Rectal smooth muscle tissue (tissue), 1 donor: Measurements from ENCODE around the gene EXOC4.

Experiments
- H3K27ac ChIP-seq: one replicate; pipeline ENCODE4 v1.7.0; 2013; ENCODE audit warnings: low read depth, low read length, inconsistent platforms
- H3K27me3 ChIP-seq: one replicate; pipeline ENCODE4 v1.7.0; 2013; ENCODE audit warnings: low read length; ENCODE audit not compliant: control insufficient read depth, insufficient read depth
- H3K36me3 ChIP-seq: one replicate; pipeline ENCODE4 v1.7.0; 2013; ENCODE audit warnings: low read length; ENCODE audit not compliant: control insufficient read depth, insufficient read depth
- H3K4me1 ChIP-seq: one replicate; pipeline ENCODE4 v1.7.0; 2013; ENCODE audit warnings: low read length; ENCODE audit not compliant: control insufficient read depth, insufficient read depth
- H3K4me3 ChIP-seq: one replicate; pipeline ENCODE4 v1.7.0; 2013; ENCODE audit warnings: low read length
- H3K9ac ChIP-seq: one replicate; pipeline ENCODE4 v1.7.0; 2013; ENCODE audit warnings: low read length

EXOC4 gene

GRCh38 chr7:133853706-133854276 lies 600.9 kb downstream of the EXOC4 start:
- no peak overlapping the region for H3K27ac ChIP-seq
- H3K9ac ChIP-seq: no peak overlapping the region
- no peaks in the 10 kb centered on the region for H3K4me1 ChIP-seq
- no peaks in the 10 kb centered on the region for H3K36me3 ChIP-seq
- no peaks in the 10 kb centered on the region for H3K27me3 ChIP-seq
- H3K4me3 ChIP-seq: no peak overlapping the region

DNA sequence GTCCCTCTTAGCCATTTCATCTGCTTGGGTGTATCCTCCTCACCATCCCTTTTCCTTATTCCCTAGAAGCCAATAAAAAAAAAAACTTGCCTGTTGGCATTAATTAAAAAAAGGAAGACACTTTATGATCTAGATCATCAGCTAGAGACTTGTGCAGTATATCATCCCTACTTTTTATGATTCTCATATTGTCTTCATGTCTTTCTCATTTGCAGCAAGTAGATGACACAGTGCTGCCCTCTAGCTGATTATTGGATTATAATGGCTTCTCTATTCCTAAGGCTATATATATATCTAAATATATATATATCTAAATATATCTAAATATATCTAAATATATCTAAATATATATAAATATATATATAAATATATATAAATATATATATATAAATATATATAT lies 601.9 kb downstream of the EXOC4 start:
- Histone ChIP-seq H3K27me3 (no peaks in the 10 kb centered on the region), H3K27ac (no peak overlapping the region), H3K36me3 (no peaks in the 10 kb centered on the region), H3K4me3 (no peak overlapping the region), H3K9ac (no peak overlapping the region), H3K4me1 (no peaks in the 10 kb centered on the region)

DNA sequence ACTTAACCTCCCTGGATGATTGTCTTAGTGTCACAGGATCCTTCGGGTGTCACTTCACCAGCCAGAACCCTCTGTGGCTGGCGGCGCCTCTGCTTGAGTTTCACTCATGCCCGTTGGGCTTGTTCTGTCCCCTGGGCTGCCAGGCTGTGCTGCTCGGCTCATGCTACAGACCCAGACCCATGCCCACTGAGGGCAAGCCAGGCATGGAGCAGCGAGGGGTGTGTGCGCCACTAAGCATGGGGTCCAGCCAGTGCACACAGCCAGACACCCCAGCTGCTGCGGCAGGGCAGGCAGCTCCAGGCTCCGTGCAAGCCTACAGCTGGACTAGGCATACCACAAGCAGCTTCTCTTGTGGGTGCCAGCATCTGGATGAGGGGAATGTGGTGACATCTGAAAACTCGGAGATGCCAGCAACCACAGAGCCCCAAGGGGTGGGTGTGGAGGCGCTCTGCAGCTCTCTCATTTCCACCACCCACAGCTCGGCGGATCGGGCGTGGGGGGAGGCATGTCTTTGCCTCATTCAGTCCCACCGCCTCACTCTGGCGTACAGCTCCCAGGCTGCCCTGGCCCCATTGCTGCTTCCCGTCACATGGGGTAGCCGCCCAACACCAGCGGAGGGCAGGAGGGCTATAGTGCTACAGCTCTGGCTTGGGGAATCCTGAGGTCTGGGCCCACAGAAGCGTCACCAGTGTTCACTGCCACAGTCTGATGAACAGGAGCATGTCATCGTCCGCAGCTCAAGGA lies 604.7 kb downstream of the EXOC4 start:
- no peaks in the 10 kb centered on the region for H3K27me3 ChIP-seq
- no peaks in the 10 kb centered on the region for H3K36me3 ChIP-seq
- H3K27ac ChIP-seq: no peak overlapping the region
- H3K4me1 ChIP-seq: no peaks in the 10 kb centered on the region
- H3K4me3 ChIP-seq: no peak overlapping the region
- no peak overlapping the region for H3K9ac ChIP-seq

DNA sequence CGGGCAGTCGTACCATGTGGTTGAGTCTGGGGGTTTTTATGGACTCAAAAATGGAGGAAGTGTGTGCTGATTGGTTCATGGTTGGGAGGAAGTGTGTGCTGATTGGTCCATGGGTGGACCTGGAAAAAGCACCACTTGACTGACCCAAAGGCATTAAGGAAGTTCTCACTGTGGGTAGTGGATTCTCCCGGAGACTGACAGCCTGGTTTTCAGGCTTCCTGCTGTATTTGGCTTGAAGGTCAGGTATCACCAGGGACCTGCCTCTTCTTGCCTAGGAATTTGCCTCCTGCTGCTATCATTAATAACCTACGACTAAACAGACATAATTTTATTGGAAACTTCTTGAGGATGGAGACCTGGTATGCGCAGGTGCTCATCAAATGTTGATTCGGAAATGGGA lies 605.4 kb downstream of the EXOC4 start:
- Histone ChIP-seq H3K27me3 (no peaks in the 10 kb centered on the region), H3K4me3 (no peak overlapping the region), H3K4me1 (no peaks in the 10 kb centered on the region), H3K9ac (no peak overlapping the region), H3K36me3 (no peaks in the 10 kb centered on the region), H3K27ac (no peak overlapping the region)

- Histone ChIP-seq H3K27me3 (no peaks in the 10 kb centered on the region), H3K9ac (no peak overlapping the region), H3K36me3 (no peaks in the 10 kb centered on the region), H3K4me1 (no peaks in the 10 kb centered on the region), H3K4me3 (no peak overlapping the region), H3K27ac (no peak overlapping the region)
Measured at GRCh38 chr7:133859231-133859630, 606.4 kb downstream of the EXOC4 start.

GRCh38 chr7:133859871-133860450 lies 607.1 kb downstream of the EXOC4 start:
- Histone ChIP-seq H3K36me3 (no peaks in the 10 kb centered on the region), H3K27me3 (no peaks in the 10 kb centered on the region), H3K4me1 (no peaks in the 10 kb centered on the region), H3K4me3 (no peak overlapping the region), H3K27ac (no peak overlapping the region), H3K9ac (no peak overlapping the region)

DNA sequence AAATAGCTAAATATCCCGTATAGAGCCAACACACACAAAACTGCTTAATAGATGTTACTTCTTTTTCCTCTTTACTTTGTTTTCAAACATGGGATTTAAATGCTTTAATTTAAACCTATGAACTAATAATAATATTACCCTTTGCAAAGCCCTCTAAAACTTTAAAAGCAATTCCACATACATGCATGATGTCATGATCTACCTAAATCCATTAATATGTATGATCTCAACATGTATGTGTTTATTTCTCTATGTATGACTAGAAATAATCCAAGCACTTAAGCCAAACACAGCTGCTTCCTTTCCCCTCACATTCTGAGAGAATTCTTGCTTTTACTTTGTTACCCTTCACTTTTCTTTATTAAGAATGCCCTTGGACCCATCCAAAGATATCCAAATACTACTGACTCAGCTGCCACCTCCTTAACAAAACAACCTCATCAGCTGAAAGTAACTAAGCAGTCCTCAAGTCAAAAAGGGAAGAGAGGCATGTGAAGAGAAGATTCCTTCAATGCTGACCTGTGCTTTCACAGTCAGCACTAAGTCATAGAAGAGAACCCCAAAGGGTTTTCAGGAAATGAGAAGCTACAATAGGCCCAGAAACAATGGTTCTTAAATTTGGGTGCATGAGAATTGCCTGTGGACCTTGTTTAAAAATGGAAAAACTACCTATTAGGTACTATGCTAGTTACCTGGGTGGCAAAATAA lies 607.9 kb downstream of the EXOC4 start:
- Histone ChIP-seq H3K4me1 (no peaks in the 10 kb centered on the region), H3K9ac (no peak overlapping the region), H3K27me3 (no peaks in the 10 kb centered on the region), H3K27ac (no peak overlapping the region), H3K36me3 (no peaks in the 10 kb centered on the region), H3K4me3 (no peak overlapping the region)

GRCh38 chr7:133861876-133862275 lies 609.0 kb downstream of the EXOC4 start:
- Histone ChIP-seq H3K36me3 (no peaks in the 10 kb centered on the region), H3K4me1 (no peaks in the 10 kb centered on the region), H3K27ac (no peak overlapping the region), H3K4me3 (no peak overlapping the region), H3K9ac (no peak overlapping the region), H3K27me3 (no peaks in the 10 kb centered on the region)

DNA sequence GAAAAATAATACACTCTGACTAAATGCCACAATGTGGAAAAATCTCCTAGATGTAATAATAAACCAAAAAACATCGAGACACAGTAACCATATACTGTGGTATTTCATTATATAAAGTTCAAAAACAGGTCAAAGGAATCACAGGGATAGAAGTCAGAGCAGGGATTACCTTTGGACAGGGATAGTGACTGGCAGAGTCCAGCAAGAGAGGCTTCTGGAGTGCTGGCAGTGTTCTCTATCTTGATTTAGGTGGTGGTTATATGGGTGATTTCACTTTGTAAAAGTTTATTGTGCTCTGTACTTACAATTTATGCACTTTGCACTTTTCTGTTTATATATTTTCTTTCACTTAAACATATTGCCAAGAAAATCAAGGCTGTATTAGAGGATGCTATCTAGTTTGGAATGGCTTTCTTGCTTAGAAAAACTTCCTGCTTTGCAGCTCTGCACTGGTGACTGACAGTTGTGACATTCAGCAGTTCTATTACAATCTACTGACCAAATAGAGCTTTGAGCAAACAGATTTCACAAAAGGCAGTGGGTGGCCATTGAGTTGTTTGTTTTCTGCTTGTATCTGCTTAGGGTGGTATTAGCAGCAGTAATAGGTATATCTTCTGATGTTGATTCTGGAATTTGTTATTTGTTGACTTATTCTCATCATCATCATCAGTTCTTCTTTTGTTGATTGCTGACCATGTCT lies 610.6 kb downstream of the EXOC4 start:
- Histone ChIP-seq H3K4me3 (no peak overlapping the region), H3K4me1 (no peaks in the 10 kb centered on the region), H3K27ac (no peak overlapping the region)

GRCh38 chr7:133869556-133869955 lies 616.7 kb downstream of the EXOC4 start:
- Histone ChIP-seq H3K9ac (no peak overlapping the region), H3K36me3 (no peaks in the 10 kb centered on the region), H3K4me3 (no peak overlapping the region), H3K27ac (no peak overlapping the region), H3K4me1 (no peaks in the 10 kb centered on the region), H3K27me3 (no peaks in the 10 kb centered on the region)

More for the DNA sequence above, 610.6 kb downstream of the EXOC4 start:
- Histone ChIP-seq H3K36me3 (no peaks in the 10 kb centered on the region), H3K27me3 (no peaks in the 10 kb centered on the region), H3K9ac (no peak overlapping the region)

DNA sequence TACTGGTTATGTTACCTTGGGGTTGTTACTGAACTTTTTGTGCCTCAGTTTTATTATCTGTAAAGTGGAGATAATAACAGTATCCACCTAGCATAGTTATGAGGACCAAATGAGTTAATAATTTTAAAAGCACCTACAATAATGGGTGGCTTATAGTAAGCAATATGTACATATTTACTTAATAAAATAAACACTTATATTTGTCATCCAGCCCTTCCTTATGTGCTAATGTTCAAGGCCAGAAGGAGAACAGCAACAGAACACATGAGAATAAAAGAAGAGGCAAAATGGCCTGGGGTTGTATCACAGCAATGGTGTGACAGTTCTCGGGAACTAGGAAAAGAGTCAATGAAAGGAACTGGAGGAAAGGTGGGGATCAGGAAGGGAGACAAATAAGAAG lies 618.9 kb downstream of the EXOC4 start:
- no peak overlapping the region for H3K4me3 ChIP-seq
- no peaks in the 10 kb centered on the region for H3K27me3 ChIP-seq
- no peak overlapping the region for H3K9ac ChIP-seq
- no peaks in the 10 kb centered on the region for H3K36me3 ChIP-seq
- no peak overlapping the region for H3K27ac ChIP-seq
- H3K4me1 ChIP-seq: no peaks in the 10 kb centered on the region

DNA sequence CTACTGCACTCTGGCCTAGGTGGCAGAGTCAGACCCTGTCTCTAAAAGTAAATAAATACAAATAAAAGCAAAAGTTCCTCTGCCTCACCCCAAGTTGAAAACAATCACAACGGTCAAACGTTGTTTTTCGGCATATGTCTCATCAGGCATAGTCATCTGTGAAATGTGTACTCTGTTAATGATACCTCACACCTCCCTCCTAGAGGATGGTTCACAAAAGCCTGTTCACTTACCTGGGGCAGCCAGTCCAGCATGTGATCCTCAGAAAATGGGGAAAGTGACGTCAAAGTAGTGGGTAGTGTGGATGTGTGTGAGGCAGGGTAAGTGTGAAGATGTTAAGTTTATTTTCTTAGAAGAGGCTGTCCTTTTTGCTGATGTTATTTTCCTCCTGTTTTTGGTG lies 620.3 kb downstream of the EXOC4 start:
- Histone ChIP-seq H3K36me3 (no peaks in the 10 kb centered on the region), H3K4me3 (no peak overlapping the region), H3K27ac (no peak overlapping the region), H3K27me3 (no peaks in the 10 kb centered on the region), H3K4me1 (no peaks in the 10 kb centered on the region), H3K9ac (no peak overlapping the region)
